Suprapubic skin (tissue), 3 donors: ENCODE measurements around the gene RCAN2.
"Not testable (repeated sequence)": the region's sequence is repeated elsewhere in the genome, so short reads cannot be mapped to it uniquely, and the experiment has no call there.

ENCODE experiments used
- CTCF ChIP-seq, 2 donors: fragments of 200-600 bp in 1 of 2; fragments of 450-650 bp in 1 of 2; sonication (generic) in 1 of 2; IDR thresholded peaks; one replicate each; pipeline ENCODE4 v1.5.1; 2016 to 2019; ENCODE audit warnings: antibody characterized with exemption in 2 of 2, mild to moderate bottlenecking in 1 of 2, moderate library complexity in 1 of 2
- POLR2A ChIP-seq, 2 donors: fragments of 450-650 bp; IDR thresholded peaks; one replicate each; pipeline ENCODE4 v1.6.1; 2017; ENCODE audit warnings: antibody characterized with exemption in 2 of 2, mild to moderate bottlenecking in 2 of 2, moderate library complexity in 2 of 2

GRCh38 chr6:46387728-46388127 is 103.5 kb downstream of the RCAN2 start:
- not testable (repeated sequence) for TF ChIP-seq POLR2A, CTCF (IDR thresholded peaks at IDR 0.05)
